HG03342 (cell line): ENCODE data around the gene CYBA.

Source experiments
- ATAC-seq: cut with Tn5 transposase; IDR thresholded peaks from one replicate; pipeline ENCODE4 v1.9.1; 2021; ENCODE audit warnings: mild to moderate bottlenecking, moderate library complexity; ENCODE audit not compliant: unreplicated experiment

The CYBA gene

DNA sequence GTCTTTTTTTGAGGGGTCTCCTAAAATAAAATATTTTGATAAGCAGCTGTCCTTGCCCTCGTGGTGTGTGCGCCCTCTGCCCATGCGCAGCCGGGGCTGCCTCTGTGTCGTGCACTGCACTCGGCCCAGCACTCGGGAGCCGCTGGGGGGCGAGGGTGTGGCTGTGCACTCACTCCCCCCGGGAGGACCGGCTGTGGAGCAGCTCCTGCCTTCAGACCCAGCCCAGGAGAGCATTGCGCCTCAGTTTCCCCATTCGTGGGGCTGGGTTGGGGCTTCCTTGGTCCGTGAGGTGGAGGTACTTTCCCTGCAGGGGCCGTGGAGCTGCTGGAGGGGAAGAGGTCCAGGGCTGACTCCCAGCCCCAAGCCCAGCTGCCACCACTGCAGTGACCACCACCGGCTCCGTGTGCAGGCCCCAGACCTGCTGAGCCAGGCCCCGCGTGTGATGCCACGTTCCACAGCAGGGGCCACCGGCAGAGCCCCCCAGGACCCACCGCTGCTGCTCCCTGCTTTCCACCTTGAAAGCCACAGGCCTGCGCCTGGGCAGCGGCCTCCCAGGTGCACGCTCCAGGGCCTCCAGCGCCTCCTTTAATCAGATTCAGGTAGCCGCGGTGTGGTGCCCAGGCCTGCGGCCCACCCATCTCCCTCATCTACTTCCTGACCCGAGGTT lies 18.8 kb downstream of the CYBA start:
- no peak for ATAC-seq

DNA sequence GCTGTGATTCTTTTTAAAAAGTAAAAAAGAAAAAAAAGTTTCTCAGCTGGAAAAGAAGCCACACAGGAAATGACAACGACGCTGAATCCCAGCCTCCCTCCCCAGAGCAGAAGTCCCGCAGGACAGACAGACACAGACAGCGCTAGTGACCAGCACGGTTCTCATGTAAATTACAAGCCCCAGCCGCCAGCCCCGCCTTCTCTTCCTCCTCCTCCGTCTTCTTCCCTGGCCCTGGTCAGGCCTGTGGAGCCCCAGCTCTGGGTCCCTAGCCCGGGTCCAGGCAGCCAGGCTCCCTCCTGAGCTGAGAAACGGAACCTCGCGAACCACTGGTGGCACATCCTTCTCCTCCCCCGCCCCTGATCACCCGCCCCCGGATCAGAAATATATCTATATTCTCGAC lies 19.5 kb downstream of the CYBA start:
- no peak for ATAC-seq

DNA sequence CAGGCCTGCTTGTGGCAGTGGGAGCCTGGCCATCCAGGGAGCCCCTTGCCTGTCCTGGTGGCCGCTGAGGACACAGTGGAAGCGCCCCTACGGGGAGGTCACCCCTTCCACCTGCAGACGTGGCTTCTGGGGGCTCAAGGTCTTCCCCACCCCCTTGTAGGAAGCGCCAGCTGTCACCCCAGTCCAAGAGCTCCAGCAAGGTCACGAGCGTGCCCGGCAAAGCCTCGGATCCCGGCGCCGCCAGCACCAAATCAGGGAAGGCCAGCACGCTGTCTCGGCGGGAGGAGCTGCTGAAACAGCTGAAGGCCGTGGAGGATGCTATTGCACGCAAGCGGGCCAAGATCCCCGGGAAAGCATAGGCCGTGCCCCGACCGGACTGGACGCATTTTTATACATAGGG lies 19.9 kb downstream of the CYBA start:
- no peak for ATAC-seq

DNA sequence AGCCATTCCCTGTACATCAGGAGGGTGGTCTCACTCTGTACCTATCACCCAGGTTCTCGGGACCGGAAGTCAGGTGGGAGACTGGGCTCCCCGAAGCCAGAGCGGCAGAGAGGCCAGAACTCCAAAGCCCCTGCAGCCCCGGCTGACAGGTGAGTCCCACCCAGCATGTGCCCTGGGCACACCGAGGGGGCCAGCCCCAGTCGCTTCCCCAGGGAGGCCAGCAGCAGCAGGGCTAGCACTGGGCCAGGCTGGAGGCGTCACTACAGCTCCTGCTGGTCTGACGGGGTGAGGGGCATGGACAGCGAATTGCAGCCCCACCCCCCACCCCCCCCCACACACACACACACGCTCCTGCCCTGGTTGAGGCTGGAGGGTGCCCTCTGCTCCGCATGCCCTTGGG lies 20.4 kb downstream of the CYBA start:
- no peak for ATAC-seq

DNA sequence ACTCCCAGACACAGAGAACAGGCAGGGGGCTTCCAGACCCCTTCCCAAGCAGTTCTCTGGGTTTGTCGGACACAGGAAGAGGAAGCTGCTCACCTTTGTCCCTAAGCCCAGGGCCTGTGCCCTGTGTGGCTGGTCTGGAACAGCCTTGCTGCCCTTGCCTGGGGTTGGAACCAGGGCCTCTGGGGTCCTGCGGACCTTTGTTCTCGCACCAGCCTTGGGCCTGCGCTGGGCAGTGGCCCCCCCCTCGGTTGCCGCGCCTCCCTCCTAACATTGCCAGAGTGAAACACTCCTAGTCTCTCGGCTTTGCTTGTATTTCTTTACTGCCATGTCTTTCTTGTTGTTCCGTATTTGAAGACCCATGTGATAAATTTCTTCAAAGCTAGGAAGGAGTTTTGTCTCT lies 21.0 kb downstream of the CYBA start:
- ATAC-seq = no peak

DNA sequence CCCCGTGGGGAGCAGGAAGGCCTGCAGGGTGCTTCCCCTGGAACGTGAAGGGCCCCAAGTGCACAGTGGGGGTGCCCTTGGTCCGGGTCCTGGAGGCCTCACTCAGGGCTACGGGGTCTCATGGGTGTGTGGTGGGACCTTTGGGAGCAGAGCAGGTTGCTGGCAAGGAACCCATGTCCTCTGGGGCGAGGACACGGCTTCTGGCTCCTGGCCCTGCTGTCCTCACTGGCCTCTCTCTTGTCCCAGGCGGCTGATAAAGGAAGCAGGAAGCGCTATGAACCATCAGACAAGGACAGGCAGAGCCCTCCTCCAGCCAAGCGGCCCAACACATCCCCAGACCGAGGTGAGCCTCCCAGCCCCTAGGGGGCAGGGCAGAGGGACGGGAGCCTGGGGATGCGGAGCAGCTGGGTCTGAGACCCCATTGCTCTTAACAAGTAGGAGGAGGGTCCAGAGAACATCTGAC lies 22.3 kb downstream of the CYBA start:
- no peak for ATAC-seq

DNA sequence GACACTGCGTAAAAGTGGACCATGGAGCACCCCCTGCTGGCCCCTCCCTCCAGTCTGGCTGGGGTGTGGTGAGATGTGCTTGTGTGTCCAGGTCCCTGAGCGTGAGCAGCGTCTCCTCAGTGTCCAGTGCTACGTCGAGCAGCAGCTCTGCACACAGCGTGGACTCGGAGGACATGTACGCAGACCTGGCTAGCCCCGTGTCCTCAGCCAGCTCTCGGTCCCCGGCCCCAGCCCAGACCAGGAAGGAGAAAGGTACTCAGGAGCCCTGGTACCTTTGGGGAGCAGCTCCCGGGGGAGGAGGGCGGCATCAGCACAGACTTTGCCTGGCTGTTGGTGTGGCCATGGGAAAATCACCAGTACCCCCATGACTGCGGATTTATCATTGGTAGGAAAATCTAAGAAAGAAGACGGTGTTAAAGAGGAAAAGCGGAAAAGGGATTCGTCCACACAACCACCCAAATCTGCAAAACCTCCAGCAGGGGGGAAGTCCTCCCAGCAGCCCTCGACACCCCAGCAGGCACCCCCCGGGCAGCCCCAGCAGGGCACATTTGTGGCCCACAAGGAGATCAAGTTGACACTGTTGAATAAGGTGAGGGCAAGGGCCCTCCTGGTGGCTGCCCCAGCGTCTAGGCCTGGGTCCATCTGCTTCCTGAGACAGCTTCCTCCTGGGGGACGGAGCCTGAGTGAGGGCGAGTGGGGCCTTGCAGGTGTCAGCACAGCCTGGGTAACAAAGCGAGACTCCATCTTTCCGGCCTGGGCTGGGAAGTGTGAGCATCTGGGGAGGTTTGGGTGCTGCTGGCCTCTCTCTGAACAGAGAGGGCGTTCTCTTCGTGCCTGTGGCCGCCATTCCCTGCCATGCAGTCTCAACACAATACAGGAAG lies 23.1 kb downstream of the CYBA start:
- no peak for ATAC-seq

DNA sequence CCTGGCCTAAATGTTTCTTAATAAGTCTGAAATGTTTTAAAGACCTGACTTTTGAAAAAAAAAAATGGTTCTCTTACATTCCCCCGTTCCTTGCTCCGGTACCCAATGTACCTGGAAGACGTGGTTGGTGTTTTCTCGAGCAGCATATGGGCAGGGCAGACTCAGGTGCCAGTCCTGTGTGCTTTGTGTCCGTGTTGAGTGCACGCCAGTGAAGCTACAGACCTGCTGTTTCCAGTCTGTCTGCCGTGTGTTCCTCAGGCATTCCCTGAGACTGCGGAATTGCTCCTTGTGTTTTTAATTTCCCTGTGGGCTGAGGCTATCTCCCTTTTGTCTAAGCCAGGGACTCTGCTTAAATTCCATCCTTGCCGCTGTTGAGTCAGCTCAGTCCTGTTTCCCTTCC lies 24.2 kb downstream of the CYBA start:
- ATAC-seq = no peak

DNA sequence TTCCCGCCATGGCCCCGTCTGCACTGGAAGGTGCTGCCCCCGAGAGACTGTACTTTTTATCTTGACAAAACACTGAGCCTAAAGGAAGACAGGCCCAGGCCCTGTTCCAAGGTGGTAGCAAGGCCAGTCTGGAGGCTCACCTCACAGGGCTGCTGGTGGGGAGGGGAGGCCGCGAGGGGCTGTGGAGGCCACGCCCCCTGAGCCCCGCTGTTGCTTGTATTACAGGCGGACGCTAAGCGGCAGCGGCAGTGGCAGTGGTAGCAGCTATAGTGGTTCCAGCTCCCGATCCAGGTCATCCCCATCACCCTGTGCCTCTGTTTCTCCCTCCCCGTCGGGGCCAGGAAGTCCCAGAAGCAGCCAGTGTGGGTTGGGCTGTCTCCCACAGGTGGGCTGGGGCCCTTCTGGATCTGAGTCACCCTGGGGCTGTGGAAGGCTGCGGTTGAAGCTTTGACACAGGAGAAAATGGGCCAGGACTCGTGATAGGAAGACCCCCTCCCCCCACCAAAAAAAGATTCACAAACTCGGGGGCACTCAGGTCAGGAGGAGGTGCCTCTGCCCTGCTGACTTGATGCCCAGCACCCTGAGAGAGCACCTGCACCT lies 25.8 kb downstream of the CYBA start:
- ATAC-seq = no peak

DNA sequence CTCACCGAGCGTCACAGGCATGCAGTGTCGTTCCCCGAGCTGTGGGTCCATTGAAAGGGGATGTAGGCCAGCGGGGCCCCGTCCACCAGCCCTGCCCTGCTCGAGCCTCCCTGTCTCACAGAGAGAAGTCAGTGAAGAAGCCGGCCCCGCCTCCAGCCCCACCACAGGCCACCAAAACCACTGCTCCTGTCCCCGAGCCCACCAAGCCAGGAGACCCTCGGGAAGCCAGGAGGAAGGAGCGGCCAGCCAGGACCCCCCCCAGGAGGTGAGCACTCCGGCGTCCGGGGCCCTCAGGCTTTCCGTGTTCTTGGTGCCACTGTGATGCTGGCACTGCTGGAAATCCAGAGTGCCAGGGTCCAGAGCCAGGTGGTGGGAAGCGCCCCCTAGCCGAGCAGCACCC lies 26.4 kb downstream of the CYBA start:
- no peak for ATAC-seq

DNA sequence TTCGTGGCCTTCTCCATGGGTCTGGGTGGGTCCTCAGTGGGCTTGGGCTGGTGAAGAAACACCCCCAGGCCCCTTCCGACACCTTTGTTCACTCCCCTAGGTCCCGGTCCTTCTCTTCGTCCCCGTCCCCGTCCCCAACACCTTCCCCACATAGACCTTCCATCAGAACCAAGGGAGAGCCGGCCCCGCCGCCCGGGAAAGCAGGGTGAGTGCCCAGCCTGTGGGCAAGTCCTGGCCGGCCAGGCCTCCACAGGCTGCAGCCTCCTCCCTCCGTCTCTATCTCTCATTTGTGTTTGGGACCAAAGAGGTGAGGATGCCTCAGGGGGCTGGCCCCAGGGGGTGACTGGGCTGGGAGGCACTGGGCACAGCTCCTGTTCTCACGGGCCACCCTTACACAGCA lies 27.0 kb downstream of the CYBA start:
- ATAC-seq = no peak

DNA sequence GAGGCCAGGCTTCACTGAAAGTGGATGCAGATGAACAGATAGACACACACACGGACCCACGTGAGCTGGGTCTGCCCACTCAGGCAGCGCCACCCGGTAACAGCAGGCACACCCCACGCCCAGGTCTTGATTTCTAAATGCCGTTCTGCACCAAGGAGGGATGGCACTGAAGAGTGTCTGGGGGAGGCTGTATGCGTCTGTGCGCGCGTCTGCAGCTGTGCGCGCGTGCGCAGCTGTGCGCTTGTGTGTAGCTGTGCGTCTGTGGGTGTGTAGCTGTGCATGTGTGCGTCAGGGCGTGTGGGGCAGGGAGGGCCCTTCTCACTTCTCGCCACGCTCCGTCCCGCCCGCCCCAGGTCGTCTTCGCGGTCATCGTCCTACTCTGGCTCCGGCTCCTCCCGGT lies 28.0 kb downstream of the CYBA start:
- ATAC-seq = no peak

DNA sequence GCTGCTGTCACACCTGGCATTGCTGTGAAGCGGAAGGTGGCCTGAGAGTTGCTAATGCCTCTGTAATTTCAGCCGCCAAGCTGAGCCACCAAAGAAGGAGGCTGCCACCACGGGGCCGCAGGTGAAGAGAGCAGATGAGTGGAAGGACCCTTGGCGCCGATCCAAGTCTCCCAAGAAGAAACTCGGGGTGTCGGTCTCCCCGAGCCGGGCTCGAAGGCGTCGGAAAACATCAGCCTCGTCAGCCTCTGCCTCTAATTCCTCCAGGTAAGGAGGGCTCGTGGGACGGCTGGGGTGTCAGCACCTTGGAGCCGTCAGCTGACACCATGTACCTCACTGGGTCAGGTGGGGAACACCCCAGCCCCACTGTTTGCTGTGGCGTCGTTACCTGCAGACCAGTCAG lies 28.7 kb downstream of the CYBA start:
- ATAC-seq = no peak

DNA sequence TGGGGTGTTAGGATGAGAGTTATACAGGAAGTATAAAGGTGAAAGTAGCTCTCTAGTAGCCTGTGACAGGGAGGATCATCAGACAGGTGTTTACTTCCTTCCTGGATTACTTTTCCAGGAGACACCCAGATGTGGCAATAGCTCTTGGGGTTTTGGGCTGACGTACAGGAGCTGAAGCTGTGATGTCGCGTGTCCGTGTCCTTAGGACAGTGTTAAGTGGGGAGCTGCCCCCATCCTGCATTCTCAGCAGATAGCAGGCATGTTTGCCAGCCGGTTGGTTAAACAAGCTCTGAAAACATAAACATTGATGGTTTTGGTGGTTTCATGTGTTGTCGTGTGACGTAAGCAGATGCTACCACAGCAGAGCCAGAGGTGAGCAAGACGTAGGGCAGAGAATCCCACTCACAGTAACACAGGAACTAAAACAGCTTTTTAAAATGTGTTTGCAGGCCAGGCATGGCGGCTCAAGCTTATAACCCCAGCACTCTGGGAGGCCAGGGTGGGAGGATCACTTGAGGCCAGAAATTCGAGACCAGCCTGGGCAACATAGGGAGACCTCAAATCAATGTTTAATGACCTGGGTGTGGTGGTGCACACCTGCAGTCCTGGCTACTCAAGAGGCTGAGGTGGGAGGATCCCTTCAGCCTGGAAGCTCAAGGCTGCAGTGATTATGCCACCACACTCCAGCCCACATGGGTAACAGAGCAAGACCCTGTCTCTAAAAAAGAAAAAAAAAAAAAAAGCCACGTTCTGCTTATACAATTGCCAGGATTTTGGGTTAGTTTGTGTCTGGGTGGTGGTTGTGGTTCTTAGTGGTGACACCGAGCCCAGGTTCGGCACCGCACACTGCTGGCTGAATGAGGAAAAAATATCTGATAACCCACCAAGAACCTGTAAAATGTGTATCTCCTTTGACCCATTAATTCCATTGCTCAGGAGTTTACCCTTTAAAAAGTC lies 30.7 kb downstream of the CYBA start:
- no peak for ATAC-seq

DNA sequence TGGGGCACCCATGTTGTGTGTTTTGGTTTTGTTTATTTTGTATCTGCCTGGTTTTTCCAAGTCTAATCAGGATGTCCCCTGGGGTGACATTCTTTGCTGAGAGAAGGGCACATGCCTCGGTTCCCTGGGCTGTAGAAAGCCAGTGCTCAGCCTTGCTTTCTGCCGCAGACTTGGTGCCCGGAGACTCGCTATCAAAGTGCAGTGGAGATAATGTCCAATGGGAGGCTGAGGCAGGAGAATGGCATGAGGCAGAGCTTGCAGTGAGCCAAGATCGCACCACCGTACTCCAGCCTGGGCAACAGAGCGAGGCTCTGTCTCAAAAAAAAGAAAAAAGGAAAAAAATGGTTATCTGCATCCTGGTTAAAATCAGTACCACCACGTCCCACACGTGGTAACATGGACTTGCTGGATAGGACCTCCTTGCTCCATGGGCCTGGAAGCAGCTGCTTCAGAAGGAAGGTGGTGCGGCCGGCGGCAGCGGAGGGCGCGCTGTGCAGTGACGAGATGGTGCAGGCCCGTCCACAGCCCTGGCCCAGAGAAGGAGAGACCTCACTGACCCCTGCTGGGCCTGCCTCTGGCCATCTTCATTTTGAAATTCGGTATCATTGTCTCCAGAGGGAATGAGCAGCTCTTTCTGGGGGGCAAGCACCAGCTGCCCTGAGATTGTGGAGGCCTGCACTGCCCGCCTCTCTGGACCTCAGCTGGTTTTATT lies 31.7 kb downstream of the CYBA start:
- ATAC-seq = no peak

DNA sequence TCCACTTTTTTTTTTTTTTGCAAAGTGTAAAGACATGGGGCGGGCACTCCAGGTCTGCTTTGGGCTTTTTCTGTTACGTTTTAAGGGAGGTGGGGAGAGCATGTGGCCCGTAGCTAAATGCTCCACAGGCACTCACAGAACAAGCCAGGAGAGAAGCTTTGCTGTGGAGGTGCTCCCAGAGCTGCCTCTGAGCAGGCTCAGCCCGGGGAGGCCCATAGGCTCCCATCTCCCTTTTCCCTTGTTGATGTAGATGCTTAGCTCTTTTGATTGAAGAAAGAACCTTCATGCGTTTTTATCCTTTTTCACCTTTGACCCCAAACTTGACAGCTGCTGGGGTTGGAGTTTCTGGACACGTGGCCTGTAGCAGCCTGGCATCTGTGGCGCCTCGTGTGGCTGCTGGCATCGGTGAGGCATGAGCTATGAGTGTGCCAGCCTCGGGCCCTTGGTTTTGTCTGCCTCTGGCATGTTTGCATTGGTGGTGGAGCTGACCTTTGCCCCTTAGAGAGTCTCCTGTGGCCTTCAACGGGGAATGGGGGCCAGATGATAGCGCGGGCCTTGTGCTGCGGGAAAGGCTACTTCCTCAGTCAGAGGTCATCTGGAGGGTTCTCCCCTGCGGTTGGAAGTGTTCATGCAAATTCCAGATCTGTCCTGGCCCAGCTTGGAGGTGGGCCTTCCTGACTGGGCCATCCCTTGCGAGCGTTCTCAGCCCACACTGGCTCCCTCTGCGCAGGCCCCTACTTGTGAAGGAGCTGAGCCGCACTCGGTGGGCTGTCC lies 32.5 kb downstream of the CYBA start:
- no peak for ATAC-seq

DNA sequence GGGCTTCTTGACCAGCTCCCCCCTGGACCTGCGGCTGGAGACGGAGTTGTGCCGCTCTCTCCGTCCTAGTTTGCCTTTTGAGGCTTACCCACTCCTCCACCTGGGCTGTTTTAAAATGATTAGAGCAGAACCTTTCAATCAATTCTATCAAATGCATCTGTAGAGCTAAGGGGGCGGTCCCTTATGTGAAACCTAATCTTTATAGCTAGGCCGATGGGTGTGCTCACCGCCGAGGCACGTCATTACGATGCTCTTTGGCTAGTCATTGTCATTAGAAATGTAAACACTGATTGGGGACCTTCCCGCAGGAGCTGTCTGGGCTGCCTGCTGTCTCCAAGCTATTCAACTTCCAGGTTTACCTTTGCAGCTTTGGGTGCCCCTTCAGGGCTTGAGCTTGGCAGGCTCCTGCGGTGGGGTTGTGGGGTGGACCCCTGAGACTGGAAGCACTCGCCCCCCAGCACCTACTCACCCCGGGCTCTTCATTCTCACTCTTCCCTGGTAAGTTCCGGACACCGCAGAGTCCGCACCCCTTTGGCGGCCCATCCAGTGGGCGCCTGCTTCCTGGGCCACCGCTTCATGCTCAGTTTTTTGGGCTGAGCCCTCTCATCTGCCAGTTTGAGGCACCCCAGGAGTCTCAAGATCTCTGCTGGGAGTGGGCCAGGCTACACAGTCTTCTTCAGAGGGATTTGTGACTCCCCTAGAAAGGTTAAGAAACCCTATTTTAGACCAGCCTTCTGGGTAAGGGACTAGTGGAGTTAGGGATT lies 33.4 kb downstream of the CYBA start:
- no peak for ATAC-seq

DNA sequence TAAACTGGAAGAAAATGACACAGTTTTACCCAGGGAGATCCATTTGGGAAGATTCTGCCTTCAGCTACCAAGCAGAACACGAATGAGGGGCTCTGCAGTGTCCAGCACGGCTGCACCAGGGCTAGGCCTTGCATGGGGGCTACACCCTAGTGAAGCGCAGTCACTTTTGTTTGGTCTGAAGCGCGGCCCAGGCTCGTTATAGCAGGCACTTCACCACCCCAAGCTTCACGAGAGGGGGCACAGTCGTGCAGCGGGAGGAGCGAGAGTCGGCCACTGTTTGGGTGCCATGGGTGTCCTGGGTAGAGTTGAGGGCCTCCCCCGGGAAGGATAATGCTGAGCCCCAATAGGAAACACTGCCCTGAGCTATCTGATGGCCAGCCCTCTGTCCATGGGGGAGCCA lies 34.1 kb downstream of the CYBA start:
- ATAC-seq = no peak

DNA sequence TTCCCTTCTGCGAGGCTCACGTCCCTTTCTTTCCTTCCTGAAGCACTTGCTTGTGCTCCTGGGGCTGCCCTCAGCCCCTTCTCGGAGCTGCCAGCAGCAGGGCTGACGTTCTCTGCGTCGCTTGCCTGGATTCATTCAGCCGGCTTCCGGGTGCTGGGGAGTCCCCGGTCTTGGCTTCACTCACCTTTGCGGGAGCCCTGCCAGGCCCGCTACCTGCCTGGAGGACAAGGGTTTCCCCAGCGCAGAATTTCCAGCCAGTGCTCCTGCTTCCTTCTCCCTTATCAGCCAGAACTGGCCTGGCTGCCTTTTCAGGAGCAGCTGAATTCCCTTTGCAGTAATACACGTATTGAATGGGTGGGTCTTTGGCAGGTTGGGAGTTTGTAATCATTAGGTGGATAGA lies 34.5 kb downstream of the CYBA start:
- no peak for ATAC-seq
